ENCODE results near the gene ETV4. TPM values are rescaled to one million over a fixed set of nuclear protein-coding genes. Genes with fewer than 3 reads are reported as not detected.

ETV4 gene
- total and polyA plus RNA-seq, 2 of the 13 experiments (the other 11 are each of a cell fraction or from before 2014, with no cell fraction given): 128 to 330 TPM

DNA sequence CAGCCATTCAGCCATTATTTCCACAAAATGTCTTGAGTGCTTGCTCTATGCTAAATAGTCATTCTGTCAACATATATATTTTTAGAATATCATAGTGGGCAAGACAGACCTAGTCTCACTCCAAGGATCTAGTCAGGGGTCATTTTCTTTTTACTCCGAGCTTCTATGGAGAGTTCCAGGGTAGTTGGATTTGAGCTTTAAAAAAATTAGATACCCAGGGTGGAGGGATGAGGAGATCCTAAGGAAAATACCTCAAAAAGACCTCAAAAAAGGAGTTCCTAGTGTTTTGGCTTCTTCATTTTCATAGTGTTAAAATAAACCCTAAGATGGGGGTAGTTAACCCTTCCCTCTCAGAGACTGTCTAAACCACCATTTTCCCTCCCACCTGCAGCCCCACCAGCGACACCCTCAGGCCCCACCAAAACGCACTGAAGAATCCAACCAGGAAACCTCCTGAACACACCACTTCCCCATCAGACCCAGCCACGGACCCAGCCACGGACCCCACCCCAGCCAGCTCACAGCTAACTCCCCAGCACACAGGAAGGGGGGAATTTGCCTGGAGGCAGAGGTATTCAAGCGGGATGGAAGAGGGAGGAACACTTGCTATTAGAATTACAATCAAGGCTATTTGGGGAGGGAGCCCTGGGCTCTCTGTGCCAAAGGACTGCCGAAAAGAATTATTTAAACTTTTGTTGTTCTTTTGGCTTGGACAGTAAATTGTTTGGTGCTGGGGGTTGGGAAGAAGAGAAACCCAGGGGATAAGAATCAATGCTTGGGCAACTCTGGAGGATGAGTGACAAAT lies 2.2 kb downstream of the ETV4 start (continued):
- TF ChIP-seq, protein P1, sequence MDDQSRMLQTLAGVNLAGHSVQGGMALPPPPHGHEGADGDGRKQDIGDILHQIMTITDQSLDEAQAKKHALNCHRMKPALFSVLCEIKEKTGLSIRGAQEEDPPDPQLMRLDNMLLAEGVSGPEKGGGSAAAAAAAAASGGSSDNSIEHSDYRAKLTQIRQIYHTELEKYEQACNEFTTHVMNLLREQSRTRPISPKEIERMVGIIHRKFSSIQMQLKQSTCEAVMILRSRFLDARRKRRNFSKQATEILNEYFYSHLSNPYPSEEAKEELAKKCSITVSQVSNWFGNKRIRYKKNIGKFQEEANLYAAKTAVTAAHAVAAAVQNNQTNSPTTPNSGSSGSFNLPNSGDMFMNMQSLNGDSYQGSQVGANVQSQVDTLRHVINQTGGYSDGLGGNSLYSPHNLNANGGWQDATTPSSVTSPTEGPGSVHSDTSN (CRISPR knock-in tag; IDR thresholded peaks at IDR 0.05; ENCODE audit: borderline replicate concordance): no peak
- TF ChIP-seq CREB1 (IDR thresholded peaks at IDR 0.05): no peak
- no peak for TF ChIP-seq CREB1 (CRISPR knock-in tag; IDR thresholded peaks at IDR 0.05)
- TF ChIP-seq, protein P2, sequence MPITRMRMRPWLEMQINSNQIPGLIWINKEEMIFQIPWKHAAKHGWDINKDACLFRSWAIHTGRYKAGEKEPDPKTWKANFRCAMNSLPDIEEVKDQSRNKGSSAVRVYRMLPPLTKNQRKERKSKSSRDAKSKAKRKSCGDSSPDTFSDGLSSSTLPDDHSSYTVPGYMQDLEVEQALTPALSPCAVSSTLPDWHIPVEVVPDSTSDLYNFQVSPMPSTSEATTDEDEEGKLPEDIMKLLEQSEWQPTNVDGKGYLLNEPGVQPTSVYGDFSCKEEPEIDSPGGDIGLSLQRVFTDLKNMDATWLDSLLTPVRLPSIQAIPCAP (CRISPR knock-in tag; IDR thresholded peaks at IDR 0.05; ENCODE audit: low read depth): 0 out of 2 replicates have a peak, but pooled peaks have one; percentile 34
- TF ChIP-seq, protein P3, sequence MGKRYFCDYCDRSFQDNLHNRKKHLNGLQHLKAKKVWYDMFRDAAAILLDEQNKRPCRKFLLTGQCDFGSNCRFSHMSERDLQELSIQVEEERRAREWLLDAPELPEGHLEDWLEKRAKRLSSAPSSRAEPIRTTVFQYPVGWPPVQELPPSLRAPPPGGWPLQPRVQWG (CRISPR knock-in tag; IDR thresholded peaks at IDR 0.05; ENCODE audit: borderline replicate concordance, low read depth): no peak
- TF ChIP-seq, protein P4, sequence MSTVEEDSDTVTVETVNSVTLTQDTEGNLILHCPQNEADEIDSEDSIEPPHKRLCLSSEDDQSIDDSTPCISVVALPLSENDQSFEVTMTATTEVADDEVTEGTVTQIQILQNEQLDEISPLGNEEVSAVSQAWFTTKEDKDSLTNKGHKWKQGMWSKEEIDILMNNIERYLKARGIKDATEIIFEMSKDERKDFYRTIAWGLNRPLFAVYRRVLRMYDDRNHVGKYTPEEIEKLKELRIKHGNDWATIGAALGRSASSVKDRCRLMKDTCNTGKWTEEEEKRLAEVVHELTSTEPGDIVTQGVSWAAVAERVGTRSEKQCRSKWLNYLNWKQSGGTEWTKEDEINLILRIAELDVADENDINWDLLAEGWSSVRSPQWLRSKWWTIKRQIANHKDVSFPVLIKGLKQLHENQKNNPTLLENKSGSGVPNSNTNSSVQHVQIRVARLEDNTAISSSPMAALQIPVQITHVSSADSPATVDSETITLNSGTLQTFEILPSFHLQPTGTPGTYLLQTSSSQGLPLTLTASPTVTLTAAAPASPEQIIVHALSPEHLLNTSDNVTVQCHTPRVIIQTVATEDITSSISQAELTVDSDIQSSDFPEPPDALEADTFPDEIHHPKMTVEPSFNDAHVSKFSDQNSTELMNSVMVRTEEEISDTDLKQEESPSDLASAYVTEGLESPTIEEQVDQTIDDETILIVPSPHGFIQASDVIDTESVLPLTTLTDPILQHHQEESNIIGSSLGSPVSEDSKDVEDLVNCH (CRISPR knock-in tag; IDR thresholded peaks at IDR 0.05): 0 out of 2 replicates have a peak, but pooled peaks have one; percentile 49
- TF ChIP-seq, protein P5, sequence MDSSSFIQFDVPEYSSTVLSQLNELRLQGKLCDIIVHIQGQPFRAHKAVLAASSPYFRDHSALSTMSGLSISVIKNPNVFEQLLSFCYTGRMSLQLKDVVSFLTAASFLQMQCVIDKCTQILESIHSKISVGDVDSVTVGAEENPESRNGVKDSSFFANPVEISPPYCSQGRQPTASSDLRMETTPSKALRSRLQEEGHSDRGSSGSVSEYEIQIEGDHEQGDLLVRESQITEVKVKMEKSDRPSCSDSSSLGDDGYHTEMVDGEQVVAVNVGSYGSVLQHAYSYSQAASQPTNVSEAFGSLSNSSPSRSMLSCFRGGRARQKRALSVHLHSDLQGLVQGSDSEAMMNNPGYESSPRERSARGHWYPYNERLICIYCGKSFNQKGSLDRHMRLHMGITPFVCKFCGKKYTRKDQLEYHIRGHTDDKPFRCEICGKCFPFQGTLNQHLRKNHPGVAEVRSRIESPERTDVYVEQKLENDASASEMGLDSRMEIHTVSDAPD (CRISPR knock-in tag; IDR thresholded peaks at IDR 0.05): 0 out of 2 replicates have a peak, but pooled peaks have one; percentile 11
- TF ChIP-seq TAF15 (IDR thresholded peaks at IDR 0.05; ENCODE audit: low read depth, low read length, poor library complexity, severe bottlenecking): no peak
- TF ChIP-seq KLF6 (CRISPR knock-in tag; IDR thresholded peaks at IDR 0.05): no peak
- TF ChIP-seq PRMT3 (CRISPR knock-in tag; IDR thresholded peaks at IDR 0.05; ENCODE audit: borderline replicate concordance, low read depth): no peak
- no peak for TF ChIP-seq STAT5B (CRISPR knock-in tag; IDR thresholded peaks at IDR 0.05)
- no peak for TF ChIP-seq SIX4 (CRISPR knock-in tag; IDR thresholded peaks at IDR 0.05)
- peak; percentile 65; the same call in 1 of the 2 replicates for TF ChIP-seq ZNF761 (CRISPR knock-in tag; conservative IDR thresholded peaks at IDR 0.05)
- no peak for TF ChIP-seq SMAD9 (CRISPR knock-in tag; IDR thresholded peaks at IDR 0.05)
- TF ChIP-seq, protein P6, sequence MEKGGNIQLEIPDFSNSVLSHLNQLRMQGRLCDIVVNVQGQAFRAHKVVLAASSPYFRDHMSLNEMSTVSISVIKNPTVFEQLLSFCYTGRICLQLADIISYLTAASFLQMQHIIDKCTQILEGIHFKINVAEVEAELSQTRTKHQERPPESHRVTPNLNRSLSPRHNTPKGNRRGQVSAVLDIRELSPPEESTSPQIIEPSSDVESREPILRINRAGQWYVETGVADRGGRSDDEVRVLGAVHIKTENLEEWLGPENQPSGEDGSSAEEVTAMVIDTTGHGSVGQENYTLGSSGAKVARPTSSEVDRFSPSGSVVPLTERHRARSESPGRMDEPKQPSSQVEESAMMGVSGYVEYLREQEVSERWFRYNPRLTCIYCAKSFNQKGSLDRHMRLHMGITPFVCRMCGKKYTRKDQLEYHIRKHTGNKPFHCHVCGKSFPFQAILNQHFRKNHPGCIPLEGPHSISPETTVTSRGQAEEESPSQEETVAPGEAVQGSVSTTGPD (CRISPR knock-in tag; IDR thresholded peaks at IDR 0.05): peak; percentile 80; the same call in 1 of the 2 replicates
- TF ChIP-seq YY1 (IDR thresholded peaks at IDR 0.05; ENCODE audit: insufficient read depth, insufficient replicate concordance, low read depth, low read length): peak; percentile 73
- TF ChIP-seq HNRNPK (IDR thresholded peaks at IDR 0.05; ENCODE audit: low read depth, low read length, poor library complexity, severe bottlenecking): no peak
- no peak for TF ChIP-seq ZNF619 (CRISPR knock-in tag; IDR thresholded peaks at IDR 0.05)
- peak; percentile 29; the same call in 1 of the 2 replicates for TF ChIP-seq RAD21 (CRISPR knock-in tag; IDR thresholded peaks at IDR 0.05)
- no peak for TF ChIP-seq ZFX (CRISPR knock-in tag; IDR thresholded peaks at IDR 0.05; ENCODE audit: low read depth)
- peak; percentile 29; the same call in 1 of the 2 replicates for TF ChIP-seq SIN3A (IDR thresholded peaks at IDR 0.05; ENCODE audit: borderline replicate concordance, low read depth, low read length)
